Erythroblast (primary cell): ENCODE results near the gene NEURL1B.

Source experiments
- DNase-seq, 2 experiments: peaks; one replicate each; lab custom pipeline; 2025; lab: John Stamatoyannopoulos, UW
- GATA1 ChIP-seq: IDR thresholded peaks from 2 replicates; pipeline ENCODE4 v1.6.1; 2011; ENCODE audit warnings: low read depth, mild to moderate bottlenecking, control low read depth, low read length, moderate library complexity
- POLR2A ChIP-seq: IDR thresholded peaks from 2 replicates; pipeline ENCODE4 v1.6.1; 2011; ENCODE audit warnings: mild to moderate bottlenecking, low read length

NEURL1B gene

GRCh38 chr5:172729588-172729987 is 88.5 kb downstream of the NEURL1B start:
- DNase-seq, result no peak
- no peak for TF ChIP-seq GATA1
- TF ChIP-seq POLR2A, result no peak

- TF ChIP-seq POLR2A, result no peak
- TF ChIP-seq GATA1, result no peak
- DNase-seq, result no peak
These were observed 89.2 kb downstream of the NEURL1B start for GRCh38 chr5:172730222-172730621.

GRCh38 chr5:172730981-172731679 is 90.1 kb downstream of the NEURL1B start:
- no peak for DNase-seq
- no peak for TF ChIP-seq GATA1
- TF ChIP-seq POLR2A, result no peak

GRCh38 chr5:172731680-172732074 is 90.6 kb downstream of the NEURL1B start:
- DNase-seq, result no peak
- TF ChIP-seq POLR2A (no peak), GATA1 (no peak)

- no peak for DNase-seq
- TF ChIP-seq GATA1 (no peak), POLR2A (no peak)
These were observed 91.3 kb downstream of the NEURL1B start for GRCh38 chr5:172732201-172732865.

GRCh38 chr5:172733131-172733973 is 92.3 kb downstream of the NEURL1B start:
- TF ChIP-seq POLR2A (no peak), GATA1 (no peak)
- DNase-seq, result no peak

- TF ChIP-seq POLR2A, result no peak
- TF ChIP-seq GATA1, result no peak
- DNase-seq, result no peak
These were observed 92.9 kb downstream of the NEURL1B start for GRCh38 chr5:172733974-172734346.

GRCh38 chr5:172735141-172735831 is 94.2 kb downstream of the NEURL1B start:
- TF ChIP-seq POLR2A, result no peak
- TF ChIP-seq GATA1, result no peak

GRCh38 chr5:172736508-172737135 is 95.6 kb downstream of the NEURL1B start:
- DNase-seq, result no peak
- no peak for TF ChIP-seq GATA1
- no peak for TF ChIP-seq POLR2A

More at GRCh38 chr5:172735141-172735831, 94.2 kb downstream of the NEURL1B start:
- no peak for DNase-seq

GRCh38 chr5:172739375-172739774 is 98.3 kb downstream of the NEURL1B start:
- TF ChIP-seq POLR2A (no peak), GATA1 (no peak)
- no peak for DNase-seq

- no peak for DNase-seq
These were observed 99.6 kb downstream of the NEURL1B start for GRCh38 chr5:172740428-172741205.

More at GRCh38 chr5:172740428-172741205, 99.6 kb downstream of the NEURL1B start:
- no peak for TF ChIP-seq POLR2A
- TF ChIP-seq GATA1, result no peak
